ENCODE measurements around the gene RAPGEF4. TPM values are rescaled to one million over a fixed set of nuclear protein-coding genes. Genes with fewer than 3 reads are reported as not detected.

The RAPGEF4 gene
- total RNA-seq, 1 donor from 2014 or later, result 21.8 TPM

GRCh38 chr2:172889768-172890430, 154.3 kb downstream of the RAPGEF4 start:
- ATAC-seq, result no peak
- Histone ChIP-seq H3K4me1 (no peaks in the 10 kb centered on the region), H3K27me3 (no peaks in the 10 kb centered on the region), H3K4me3 (no peak overlapping the region), H3K36me3 (no peaks in the 10 kb centered on the region), H3K27ac (no peak overlapping the region), H3K9me3 (no peaks in the 10 kb centered on the region)
- no peak for TF ChIP-seq CTCF (IDR thresholded peaks at IDR 0.05)
- DNase-seq, result no peak
- intact Hi-C loops (cut with DNase I), result no loop called here

- intact Hi-C loops (cut with DNase I), result no loop called here
- no peak for ATAC-seq
- no peak overlapping the region for H3K27ac ChIP-seq
- no peak for TF ChIP-seq CTCF (IDR thresholded peaks at IDR 0.05)
- no peaks in the 10 kb centered on the region for H3K27me3 ChIP-seq
- H3K4me3 ChIP-seq, result no peak overlapping the region
- H3K4me1 ChIP-seq, result no peaks in the 10 kb centered on the region
- no peak for DNase-seq
- H3K36me3 ChIP-seq, result no peaks in the 10 kb centered on the region
- H3K9me3 ChIP-seq, result no peaks in the 10 kb centered on the region
These were observed 157.5 kb downstream of the RAPGEF4 start for GRCh38 chr2:172893111-172893510.

GRCh38 chr2:172893671-172894070, 158.0 kb downstream of the RAPGEF4 start:
- no peaks in the 10 kb centered on the region for H3K27me3 ChIP-seq
- no peak overlapping the region for H3K27ac ChIP-seq
- no peaks in the 10 kb centered on the region for H3K9me3 ChIP-seq
- H3K4me1 ChIP-seq, result no peaks in the 10 kb centered on the region
- no peak overlapping the region for H3K4me3 ChIP-seq
- no peaks in the 10 kb centered on the region for H3K36me3 ChIP-seq
- TF ChIP-seq CTCF (IDR thresholded peaks at IDR 0.05), result no peak
- intact Hi-C loops (cut with DNase I), result no loop called here
- ATAC-seq (no peak), DNase-seq (no peak)

- H3K27ac ChIP-seq, result no peak overlapping the region
- no peak for TF ChIP-seq CTCF (IDR thresholded peaks at IDR 0.05)
- intact Hi-C loops (cut with DNase I), result no loop called here
- H3K4me1 ChIP-seq, result no peaks in the 10 kb centered on the region
- no peak for ATAC-seq
- DNase-seq, result no peak
- H3K9me3 ChIP-seq, result no peaks in the 10 kb centered on the region
- no peak overlapping the region for H3K4me3 ChIP-seq
- H3K27me3 ChIP-seq, result no peaks in the 10 kb centered on the region
- no peaks in the 10 kb centered on the region for H3K36me3 ChIP-seq
These were observed 159.2 kb downstream of the RAPGEF4 start for GRCh38 chr2:172894689-172895387.

- TF ChIP-seq CTCF (IDR thresholded peaks at IDR 0.05), result no peak
These were observed 161.0 kb downstream of the RAPGEF4 start for GRCh38 chr2:172896661-172897081.

More at GRCh38 chr2:172896661-172897081, 161.0 kb downstream of the RAPGEF4 start:
- H3K27ac ChIP-seq, result no peak overlapping the region
- no peak overlapping the region for H3K4me3 ChIP-seq
- no peaks in the 10 kb centered on the region for H3K4me1 ChIP-seq
- H3K36me3 ChIP-seq, result no peaks in the 10 kb centered on the region
- ATAC-seq (no peak), DNase-seq (no peak)
- no peaks in the 10 kb centered on the region for H3K9me3 ChIP-seq
- intact Hi-C loops (cut with DNase I), result no loop called here
- H3K27me3 ChIP-seq, result no peaks in the 10 kb centered on the region

Measured in upper lobe of right lung (tissue), 1 donor.